ENCODE results near the gene SQOR.
A peak's percentile ranks its signal among the peaks of the same experiment; 100 is the strongest.

SQOR gene

DNA sequence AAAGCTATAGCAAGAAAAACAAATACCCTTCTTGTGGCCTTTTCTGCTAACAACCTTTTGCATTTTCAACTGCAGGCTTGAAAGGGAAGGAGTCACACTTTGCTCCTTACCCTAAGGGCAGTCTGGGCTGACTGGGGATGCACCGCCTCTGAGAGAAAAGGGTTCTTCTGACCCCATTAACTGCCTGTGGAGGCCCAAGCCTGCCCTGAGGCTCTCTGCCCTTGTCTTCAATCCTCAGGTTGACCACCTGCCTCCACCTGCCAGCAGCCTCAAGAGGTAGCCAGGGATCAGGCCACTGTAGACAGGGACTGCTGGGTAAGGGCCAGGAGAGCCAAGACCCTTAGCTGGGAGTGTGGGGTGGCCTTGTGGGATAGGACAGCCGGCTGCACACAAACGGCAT is 93.8 kb downstream of the SQOR start:
- DNase-seq (ENCODE audit: low spot score in 2 of 2) (no peak), ATAC-seq (ENCODE audit: low read depth) (no peak)
- H3K4me1 Mint-ChIP-seq = no peaks in the 10 kb centered on the region
- H3K36me3 Mint-ChIP-seq = no peaks in the 10 kb centered on the region
- H3K4me3 Mint-ChIP-seq = no peak overlapping the region
- H3K27me3 Mint-ChIP-seq = peaks cover 8% of the 10 kb centered on the region
- H3K27ac Mint-ChIP-seq = no peak overlapping the region
- H3K9me3 Mint-ChIP-seq = no peaks in the 10 kb centered on the region

DNA sequence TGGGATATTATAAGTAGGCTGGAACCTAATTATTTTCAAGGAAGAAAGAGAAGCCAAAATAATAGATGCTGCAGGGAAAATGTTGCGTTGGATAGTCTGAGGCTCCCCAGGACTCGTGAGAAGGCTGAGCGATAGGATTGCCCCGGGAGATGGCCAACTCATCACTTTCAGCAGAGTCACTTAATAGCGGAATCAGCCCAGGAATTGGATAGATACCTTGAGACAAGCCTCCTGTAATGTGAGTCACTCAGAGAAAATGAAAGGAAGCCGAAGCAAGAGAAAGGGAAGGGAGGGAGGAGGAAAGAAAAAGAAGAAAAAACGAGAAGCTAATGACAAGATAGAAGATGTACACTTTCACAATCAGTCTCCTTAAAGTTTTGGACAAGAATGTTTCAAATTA is 94.3 kb downstream of the SQOR start:
- H3K36me3 Mint-ChIP-seq = no peaks in the 10 kb centered on the region

DNA sequence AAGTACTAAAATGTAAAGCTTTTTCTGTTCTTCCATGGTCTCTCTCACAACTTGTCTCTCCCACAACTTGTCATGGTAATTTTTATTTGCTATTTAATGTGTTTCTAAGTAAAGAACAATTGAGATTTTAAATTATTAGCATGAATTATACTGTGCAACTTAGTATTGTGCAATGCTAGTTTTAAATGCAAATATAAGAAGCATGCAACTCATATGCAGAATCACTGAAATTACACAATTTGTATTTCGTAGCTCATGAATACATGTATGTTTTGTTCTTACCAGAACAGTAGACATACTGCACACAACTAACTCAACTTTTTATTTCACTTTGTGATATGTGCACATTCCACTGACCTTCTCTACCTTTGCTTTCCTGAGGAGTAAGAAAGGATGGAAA is 96.5 kb downstream of the SQOR start:
- Mint-ChIP-seq H3K36me3 (no peaks in the 10 kb centered on the region), H3K4me1 (peaks cover 4% of the 10 kb centered on the region), H3K27me3 (peaks cover 7% of the 10 kb centered on the region), H3K27ac (no peak overlapping the region), H3K4me3 (no peak overlapping the region), H3K9me3 (no peaks in the 10 kb centered on the region)
- ATAC-seq (ENCODE audit: low read depth) = no peak
- DNase-seq (ENCODE audit: low spot score in 2 of 2) = no peak

More for the DNA sequence above, 94.3 kb downstream of the SQOR start:
- Mint-ChIP-seq H3K27ac (no peak overlapping the region), H3K4me1 (peaks cover 3% of the 10 kb centered on the region), H3K27me3 (peaks cover 10% of the 10 kb centered on the region), H3K4me3 (no peak overlapping the region), H3K9me3 (no peaks in the 10 kb centered on the region)
- ATAC-seq (ENCODE audit: low read depth) (no peak), DNase-seq (ENCODE audit: low spot score in 2 of 2) (no peak)

DNA sequence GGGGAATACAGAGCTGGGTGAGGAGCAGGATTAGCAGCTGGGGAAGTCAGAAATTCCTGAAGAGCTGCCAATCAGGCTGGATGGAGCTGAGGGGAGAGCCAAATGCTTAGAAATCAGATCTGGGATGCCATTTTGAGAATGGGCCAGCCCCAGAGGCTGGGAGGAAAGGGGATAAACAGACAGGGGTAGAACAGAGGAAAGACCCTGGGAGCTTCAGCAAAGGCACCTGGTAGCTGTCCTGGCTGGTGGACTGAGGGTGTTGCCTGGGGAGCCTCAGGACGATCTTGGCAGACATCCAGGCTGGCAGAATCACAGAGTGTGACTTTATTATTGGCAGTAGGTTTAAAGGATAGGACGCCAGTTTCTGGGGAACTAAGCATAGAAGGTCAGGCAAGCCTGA is 97.8 kb downstream of the SQOR start:
- ATAC-seq (ENCODE audit: low read depth) (no peak), DNase-seq (ENCODE audit: low spot score in 2 of 2) (no peak)
- H3K9me3 Mint-ChIP-seq = no peaks in the 10 kb centered on the region
- H3K4me1 Mint-ChIP-seq = peaks cover 4% of the 10 kb centered on the region
- peaks cover 9% of the 10 kb centered on the region for H3K27me3 Mint-ChIP-seq
- no peak overlapping the region for H3K4me3 Mint-ChIP-seq
- H3K27ac Mint-ChIP-seq = no peak overlapping the region
- H3K36me3 Mint-ChIP-seq = no peaks in the 10 kb centered on the region

DNA sequence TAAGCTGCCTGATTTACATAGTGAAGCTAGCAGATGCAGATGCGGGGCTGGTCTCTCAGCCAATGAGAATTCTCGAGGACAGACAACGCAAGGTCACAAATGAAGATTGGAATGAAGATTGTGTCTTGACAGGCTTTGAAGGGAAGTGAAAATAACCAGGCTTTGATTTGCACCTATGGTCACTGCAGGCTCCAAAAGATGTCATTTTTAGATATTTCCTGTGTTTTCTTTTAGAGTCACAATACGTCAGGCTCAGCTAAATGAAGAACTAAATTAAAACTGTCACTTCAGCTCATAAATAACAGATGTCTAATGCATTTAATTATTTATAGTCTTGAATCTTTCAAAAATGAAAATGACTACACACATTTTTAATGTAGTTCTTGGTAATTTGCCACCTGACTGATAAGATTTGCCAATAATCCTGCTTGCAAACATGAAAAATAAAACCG is 99.5 kb downstream of the SQOR start:
- no peaks in the 10 kb centered on the region for H3K36me3 Mint-ChIP-seq
- no peak overlapping the region for H3K27ac Mint-ChIP-seq
- H3K9me3 Mint-ChIP-seq = no peaks in the 10 kb centered on the region
- DNase-seq (ENCODE audit: low spot score in 2 of 2) (no peak), ATAC-seq (ENCODE audit: low read depth) (peak; percentile 22)
- H3K4me1 Mint-ChIP-seq = peaks cover 4% of the 10 kb centered on the region
- H3K27me3 Mint-ChIP-seq = peaks cover 11% of the 10 kb centered on the region
- no peak overlapping the region for H3K4me3 Mint-ChIP-seq

All from memory B cell (primary cell).